Panc1 (cell line): Measurements from ENCODE around the gene DGLUCY. TPM values are rescaled to one million over a fixed set of nuclear protein-coding genes. Genes with fewer than 3 reads are reported as not detected.

Experiments used
- ATAC-seq: fragments of 200-7000 bp; cut with Tn5 transposase; 2 replicates; pipeline ENCODE4 v1.9.1; 2020; ENCODE audit warnings: mild to moderate bottlenecking, moderate library complexity
- BruUV-seq: library from RNA; stranded (reverse); fragments of 400-500 nt; replicated peaks from 2 replicates; lab custom pipeline; 2021; lab: Mats Ljungman, UMichigan
- CTCF ChIA-PET: fragments of 300-600 bp; sonication (Branson Sonifier 250); formaldehyde crosslinking; loops from one replicate; lab custom pipeline; 2022; ENCODE audit warnings: antibody characterized with exemption; lab: Charles Lee
- POLR2A ChIA-PET: fragments of 300-600 bp; sonication (Branson Sonifier 250); formaldehyde crosslinking; loops from one replicate; lab custom pipeline; 2022; ENCODE audit warnings: antibody characterized with exemption; lab: Charles Lee
- DNase-seq: peaks from one replicate; pipeline ENCODE4 v3.0.0-alpha.2; 2010; ENCODE audit warnings: low read depth, low spot score
- H3K27ac ChIP-seq: 2 replicates; pipeline ENCODE4 v1.5.1; 2011; ENCODE audit warnings: mild to moderate bottlenecking, low read length, inconsistent platforms
- H3K27me3 ChIP-seq: fragments of 200-500 bp; sonication (Bioruptor generic); 2 replicates; pipeline ENCODE4 v1.6.0; 2014; ENCODE audit warnings: low read length, inconsistent platforms; ENCODE audit not compliant: control insufficient read depth, insufficient read depth
- H3K36me3 ChIP-seq: fragments of 200-500 bp; sonication (Bioruptor generic); 2 replicates; pipeline ENCODE4 v1.5.1; 2014; ENCODE audit warnings: inconsistent platforms, mild to moderate bottlenecking, low read length, moderate library complexity; ENCODE audit not compliant: control insufficient read depth, insufficient read depth
- H3K4me1 ChIP-seq: 2 replicates; pipeline ENCODE4 v1.5.1; 2011; ENCODE audit warnings: inconsistent platforms, mild to moderate bottlenecking, low read length, moderate library complexity; ENCODE audit not compliant: control insufficient read depth, insufficient read depth
- H3K4me3 ChIP-seq, 2 experiments: 2 replicates each; pipeline ENCODE4 v1.5.1; 2011 to 2012; ENCODE audit warnings: low read depth in 2 of 2, low read length in 2 of 2, mild to moderate bottlenecking in 2 of 2, inconsistent platforms in 1 of 2, moderate library complexity in 1 of 2
- H3K9me3 ChIP-seq: fragments of 200-500 bp; sonication (Bioruptor generic); 2 replicates; pipeline ENCODE4 v1.5.1; 2014; ENCODE audit warnings: low read depth, mild to moderate bottlenecking, inconsistent platforms, low read length, moderate library complexity; ENCODE audit not compliant: control insufficient read depth, insufficient read depth
- CTCF ChIP-seq: fragments of 450-650 bp; IDR thresholded peaks from 2 replicates; pipeline ENCODE4 v1.5.1; 2017; ENCODE audit warnings: mild to moderate bottlenecking
- POLR2AphosphoS5 ChIP-seq: IDR thresholded peaks from 2 replicates; pipeline ENCODE4 v1.6.1; 2012; ENCODE audit warnings: mild to moderate bottlenecking, low read depth, low read length, moderate library complexity
- REST ChIP-seq, 2 experiments: IDR thresholded peaks; 2 replicates each; pipeline ENCODE4 v1.6.1; 2011 to 2012; ENCODE audit warnings: low read depth in 2 of 2, control low read depth in 1 of 2, low read length in 1 of 2, mild to moderate bottlenecking in 1 of 2, moderate library complexity in 1 of 2; ENCODE audit not compliant: insufficient read depth in 1 of 2
- SIN3A ChIP-seq: IDR thresholded peaks from 2 replicates; pipeline ENCODE4 v1.6.1; 2012; ENCODE audit warnings: low read depth, mild to moderate bottlenecking, low read length, moderate library complexity, borderline replicate concordance; ENCODE audit not compliant: insufficient read depth
- TCF7L2 ChIP-seq: IDR thresholded peaks from 2 replicates; pipeline ENCODE4 v1.6.1; 2011; ENCODE audit warnings: mild to moderate bottlenecking, low read depth, low read length, inconsistent platforms
- in situ Hi-C: cut with HindIII; loops from 2 replicates; pipeline ENCODE4 v1.10.0; 2016; ENCODE audit warnings: low sequenced_read_pairs, low pct_unique_long_range_greater_than_20kb
- intact Hi-C: fragments of 100-400 bp; cut with micrococcal nuclease; formaldehyde crosslinking; loops from one replicate; pipeline ENCODE4 v1.10.0; 2022; ENCODE audit not compliant: unreplicated experiment
- total RNA-seq: library from RNA; stranded (reverse); gene quantifications from one replicate; pipeline ENCODE4 v1.2.1, GENCODE V29; 2021; ENCODE audit not compliant: unreplicated experiment

The DGLUCY gene
- total RNA-seq, 1 experiment from 2014 or later, result 21.3 TPM

- BruUV-seq, result no TSS peak
- in situ Hi-C loops (no loop called here), intact Hi-C loops (no loop called here)
- Histone ChIP-seq H3K4me1 (no peaks in the 10 kb centered on the region), H3K9me3 (no peaks in the 10 kb centered on the region), H3K27me3 (no peaks in the 10 kb centered on the region), H3K27ac (no peak overlapping the region), H3K36me3 (no peaks in the 10 kb centered on the region), H3K4me3 (no peak overlapping the region)
- ChIA-PET CTCF (no interaction called here), POLR2A (no interaction called here)
- ATAC-seq (no peak), DNase-seq (no peak)
- TF ChIP-seq REST (IDR thresholded peaks at IDR 0.05; ENCODE audit: insufficient read depth in 1 of 2, low read depth in 2 of 2, low read length in 1 of 2) (no peak), TCF7L2 (no peak), POLR2AphosphoS5 (no peak), CTCF (no peak), SIN3A (no peak)
These were observed 14.1 kb downstream of the DGLUCY start for GRCh38 chr14:91127924-91128323.

- H3K9me3 ChIP-seq, result no peaks in the 10 kb centered on the region
- CTCF ChIA-PET, result no interaction called here
- H3K4me3 ChIP-seq, result no peak overlapping the region
- no peak overlapping the region for H3K27ac ChIP-seq
- TF ChIP-seq SIN3A (no peak), POLR2AphosphoS5 (no peak), REST (IDR thresholded peaks at IDR 0.05; ENCODE audit: insufficient read depth in 1 of 2, low read depth in 2 of 2, low read length in 1 of 2) (no peak), TCF7L2 (no peak), CTCF (no peak)
- no TSS peak for BruUV-seq
- H3K36me3 ChIP-seq, result no peaks in the 10 kb centered on the region
- DNase-seq (no peak), ATAC-seq (no peak)
- no peaks in the 10 kb centered on the region for H3K27me3 ChIP-seq
- POLR2A ChIA-PET, result no interaction called here
- in situ Hi-C loops, result no loop called here
- intact Hi-C loops, result no loop called here
- no peaks in the 10 kb centered on the region for H3K4me1 ChIP-seq
These were observed 14.8 kb downstream of the DGLUCY start for GRCh38 chr14:91128699-91129098.
